KOPT-K1 (cell line): ENCODE results near the gene LDLRAD4.
"Not testable (repeated sequence)": the region's sequence is repeated elsewhere in the genome, so short reads cannot be mapped to it uniquely, and the experiment has no call there.

Source experiments
- H3K27ac ChIP-seq: fragments of 200-600 bp; sonication (generic); 2 replicates; pipeline ENCODE4 v1.5.1; 2016; ENCODE audit warnings: antibody characterized with exemption, mild to moderate bottlenecking, low read depth, low read length; ENCODE audit not compliant: poor library complexity, severe bottlenecking
- H3K36me3 ChIP-seq: fragments of 200-600 bp; sonication (generic); 2 replicates; pipeline ENCODE4 v1.5.1; 2017; ENCODE audit warnings: antibody characterized with exemption, mild to moderate bottlenecking, low read length, moderate library complexity; ENCODE audit not compliant: insufficient read depth
- H3K9me3 ChIP-seq: fragments of 200-600 bp; sonication (generic); 2 replicates; pipeline ENCODE4 v1.5.1; 2017; ENCODE audit warnings: antibody characterized with exemption, low read length, mild to moderate bottlenecking; ENCODE audit not compliant: insufficient read depth, poor library complexity, severe bottlenecking

LDLRAD4 gene

DNA sequence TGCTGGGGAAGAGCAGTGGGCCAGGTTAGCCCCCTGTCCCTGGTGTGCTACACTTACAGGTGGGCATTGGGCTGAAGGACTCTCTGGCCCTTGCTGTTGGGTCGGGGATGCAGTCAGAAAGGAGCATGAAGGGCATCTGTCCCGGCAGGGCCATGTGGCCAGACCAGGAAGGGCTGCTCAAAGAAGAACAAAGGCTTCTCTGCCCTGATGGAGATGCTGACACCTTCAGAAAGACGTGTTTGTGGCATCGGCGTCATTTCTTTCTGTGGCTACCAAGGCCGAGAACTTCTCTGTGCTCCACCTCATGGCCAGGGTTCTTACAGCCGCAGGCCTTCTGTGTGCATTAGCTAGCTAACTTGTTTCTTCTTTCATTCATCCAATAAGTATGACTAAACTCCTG is 268.7 kb downstream of the LDLRAD4 start:
- Histone ChIP-seq H3K27ac (no peak overlapping the region), H3K36me3 (peaks cover 86% of the 10 kb centered on the region), H3K9me3 (no peaks in the 10 kb centered on the region)

DNA sequence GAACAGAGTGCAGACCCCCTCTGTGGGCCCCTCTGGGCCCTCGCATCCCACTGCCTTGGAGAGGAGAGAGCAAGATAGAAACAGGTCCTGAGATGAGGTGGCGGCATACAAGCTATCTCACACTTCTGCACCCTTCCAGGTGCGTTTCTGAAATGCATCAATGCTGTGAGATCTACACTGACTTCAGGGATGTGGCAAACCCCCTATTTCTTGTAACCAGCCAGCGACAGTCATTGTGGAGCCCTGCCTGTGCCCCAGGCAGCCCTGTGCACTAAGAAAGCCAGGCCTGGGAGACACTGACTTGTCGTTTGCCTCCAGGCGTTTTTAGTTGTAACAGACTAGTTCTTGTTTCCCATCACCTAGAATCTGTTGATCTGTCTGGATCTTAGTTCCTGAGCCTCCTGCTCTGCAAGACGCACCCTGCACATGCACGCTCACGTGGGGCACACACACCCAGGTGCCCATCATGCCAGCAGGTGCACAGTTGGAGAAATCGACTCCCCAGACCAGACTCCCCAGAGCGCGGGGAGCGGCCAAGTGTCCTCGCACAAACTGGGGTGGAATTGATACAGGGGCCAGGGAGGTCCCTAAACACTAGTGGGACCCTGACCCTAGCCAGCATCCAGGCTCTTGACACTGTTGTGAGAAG is 269.8 kb downstream of the LDLRAD4 start:
- no peaks in the 10 kb centered on the region for H3K9me3 ChIP-seq
- no peak overlapping the region for H3K27ac ChIP-seq
- H3K36me3 ChIP-seq: peaks cover 97% of the 10 kb centered on the region

DNA sequence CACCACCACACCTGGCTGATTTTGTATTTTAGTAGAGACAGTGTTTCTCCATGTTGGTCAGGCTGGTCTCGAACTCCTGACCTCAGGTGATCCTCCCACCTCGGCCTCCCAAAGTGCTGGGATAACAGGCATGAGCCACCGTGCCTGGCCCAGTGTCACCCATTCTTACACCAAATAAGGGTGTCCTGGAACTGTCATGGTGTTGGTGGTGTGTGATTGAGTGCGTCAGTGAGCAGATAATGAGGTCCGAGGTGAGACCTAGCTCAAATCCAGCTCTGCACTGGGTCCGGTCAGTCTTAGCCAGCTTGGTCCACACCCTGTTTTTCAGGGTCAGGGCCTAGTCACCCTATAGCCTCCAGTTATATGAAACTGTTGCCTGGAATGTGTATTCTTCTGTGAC is 270.7 kb downstream of the LDLRAD4 start:
- not testable (repeated sequence) for H3K27ac ChIP-seq, H3K9me3 ChIP-seq
- peaks cover 100% of the 10 kb centered on the region for H3K36me3 ChIP-seq

DNA sequence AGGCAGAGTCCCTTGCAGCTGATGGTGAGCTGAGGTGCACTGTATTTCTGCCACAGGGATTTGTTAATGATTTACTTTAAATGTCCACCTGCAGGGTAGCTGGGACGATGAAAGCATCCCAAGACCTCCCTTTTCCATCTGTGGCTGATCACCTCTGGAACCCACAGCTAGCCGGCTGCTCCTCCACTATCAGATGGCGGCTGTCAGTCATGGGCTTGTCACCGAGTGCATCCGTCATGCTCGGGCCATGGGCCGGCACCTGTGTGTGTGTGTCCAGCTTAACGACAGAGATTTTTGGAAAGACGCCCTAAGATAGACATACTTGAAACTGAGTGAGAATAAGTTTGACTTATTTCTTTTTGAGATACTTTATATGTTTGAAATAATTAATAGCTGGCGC is 272.6 kb downstream of the LDLRAD4 start:
- peaks cover 99% of the 10 kb centered on the region for H3K36me3 ChIP-seq
- no peak overlapping the region for H3K27ac ChIP-seq
- H3K9me3 ChIP-seq: no peaks in the 10 kb centered on the region

DNA sequence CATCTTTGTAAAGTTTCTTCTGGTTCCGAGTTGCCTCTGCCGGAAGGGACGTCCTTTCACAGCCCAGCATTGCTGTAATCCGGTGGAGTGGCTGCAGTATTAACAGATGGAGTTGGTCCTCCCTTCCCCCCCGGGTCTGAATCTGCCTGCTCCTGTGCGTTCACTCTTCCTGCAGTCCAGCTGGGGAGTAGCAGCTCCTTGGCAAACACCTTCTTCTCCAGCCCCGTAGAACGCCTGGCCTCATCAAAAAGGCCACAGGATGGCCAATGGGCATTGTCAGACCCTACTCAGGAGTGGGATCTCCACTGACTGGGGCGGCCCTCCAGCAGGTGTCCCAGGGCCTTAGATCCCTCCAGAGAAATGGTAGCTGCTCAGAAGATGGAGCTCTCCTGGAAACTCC is 273.8 kb downstream of the LDLRAD4 start:
- Histone ChIP-seq H3K36me3 (peaks cover 99% of the 10 kb centered on the region), H3K27ac (no peak overlapping the region), H3K9me3 (no peaks in the 10 kb centered on the region)

DNA sequence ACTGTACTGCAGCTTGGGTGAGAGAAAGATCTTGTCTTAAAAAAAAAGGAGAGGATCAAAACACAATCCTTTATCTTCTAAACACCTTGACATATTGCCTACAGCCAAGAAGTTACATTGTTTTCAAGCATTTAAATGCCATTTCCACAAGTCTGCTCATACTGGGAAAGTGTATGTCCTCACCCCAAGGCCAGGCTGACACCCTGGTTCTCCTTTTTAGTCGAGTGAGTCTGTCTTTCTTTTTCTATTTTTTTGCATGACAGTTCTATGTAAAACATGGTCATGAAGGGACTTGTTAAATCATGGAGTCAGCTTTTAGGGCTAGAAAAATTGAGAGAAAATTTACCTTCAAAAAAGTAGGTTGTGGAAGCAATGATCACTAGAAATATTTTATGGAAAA is 274.5 kb downstream of the LDLRAD4 start:
- Histone ChIP-seq H3K36me3 (peaks cover 99% of the 10 kb centered on the region), H3K27ac (no peak overlapping the region), H3K9me3 (no peaks in the 10 kb centered on the region)

DNA sequence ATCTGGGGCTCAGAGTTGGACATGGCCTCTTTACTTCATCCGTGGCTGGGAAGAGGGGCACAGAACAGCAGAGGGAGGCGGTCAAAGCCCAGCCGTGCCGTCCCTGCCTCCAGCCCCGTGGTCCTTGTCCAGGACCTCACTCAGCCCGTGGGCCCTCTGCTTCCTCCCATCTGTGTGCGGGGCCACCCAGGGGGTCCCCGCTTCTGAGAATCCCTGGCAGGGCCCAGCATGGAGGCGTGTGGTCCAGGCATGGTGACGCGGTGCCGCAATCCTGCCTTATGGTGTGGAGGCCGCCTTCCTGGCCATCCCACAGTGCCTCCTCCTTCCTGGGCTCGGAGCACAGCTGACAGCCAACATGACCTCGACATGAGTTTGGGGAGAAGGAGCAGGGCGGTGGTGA is 275.2 kb downstream of the LDLRAD4 start:
- peaks cover 6% of the 10 kb centered on the region for H3K9me3 ChIP-seq
- peaks cover 99% of the 10 kb centered on the region for H3K36me3 ChIP-seq
- H3K27ac ChIP-seq: no peak overlapping the region

DNA sequence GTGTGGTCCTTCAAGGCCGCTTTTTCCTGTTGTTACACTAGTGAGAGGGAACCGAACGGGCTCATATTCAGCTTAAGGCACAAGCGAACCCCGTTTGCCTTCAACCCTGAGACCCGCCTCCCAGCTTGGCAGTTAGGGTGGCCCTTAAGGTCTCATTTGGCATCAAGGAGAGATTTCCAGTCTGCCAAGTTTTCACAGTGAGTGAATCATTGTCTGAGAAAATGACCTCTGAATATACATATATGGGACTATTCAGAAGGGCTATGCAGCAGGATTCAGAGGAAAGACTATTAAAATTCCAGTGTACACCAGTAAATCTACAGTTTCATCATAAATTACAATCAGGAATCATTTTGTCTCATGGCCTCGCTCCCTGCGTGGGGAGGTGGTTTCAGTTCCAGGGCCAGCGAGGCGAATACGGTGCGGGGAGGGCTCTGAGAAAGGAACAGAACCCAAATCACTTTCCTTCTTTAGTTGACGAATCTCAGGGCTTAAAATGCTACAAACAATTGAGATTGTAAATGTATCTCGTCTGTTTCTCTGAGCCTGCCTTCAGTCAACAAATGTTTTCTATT is 276.4 kb downstream of the LDLRAD4 start:
- Histone ChIP-seq H3K9me3 (peaks cover 8% of the 10 kb centered on the region), H3K36me3 (peaks cover 99% of the 10 kb centered on the region), H3K27ac (no peak overlapping the region)

DNA sequence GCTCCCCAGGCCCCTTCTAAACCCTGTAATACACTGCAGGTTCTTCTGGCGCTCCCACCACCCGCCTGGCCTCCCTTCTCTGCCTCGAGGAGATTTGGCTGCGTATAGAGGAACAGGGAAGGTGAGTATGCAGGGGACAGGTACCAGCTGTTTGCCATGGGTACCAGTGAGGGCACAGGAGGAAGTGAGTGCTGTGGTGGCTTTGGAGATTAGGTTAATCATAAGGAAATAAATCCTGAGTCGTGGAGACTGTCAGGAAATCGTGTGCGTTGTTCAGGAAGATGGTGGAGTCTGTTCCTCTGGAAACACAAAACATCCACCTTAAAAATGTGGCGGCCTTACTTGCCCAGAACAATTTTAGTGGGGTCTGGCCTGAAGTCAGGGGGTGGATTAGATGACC is 277.4 kb downstream of the LDLRAD4 start:
- Histone ChIP-seq H3K36me3 (peaks cover 99% of the 10 kb centered on the region), H3K9me3 (peaks cover 8% of the 10 kb centered on the region), H3K27ac (no peak overlapping the region)

DNA sequence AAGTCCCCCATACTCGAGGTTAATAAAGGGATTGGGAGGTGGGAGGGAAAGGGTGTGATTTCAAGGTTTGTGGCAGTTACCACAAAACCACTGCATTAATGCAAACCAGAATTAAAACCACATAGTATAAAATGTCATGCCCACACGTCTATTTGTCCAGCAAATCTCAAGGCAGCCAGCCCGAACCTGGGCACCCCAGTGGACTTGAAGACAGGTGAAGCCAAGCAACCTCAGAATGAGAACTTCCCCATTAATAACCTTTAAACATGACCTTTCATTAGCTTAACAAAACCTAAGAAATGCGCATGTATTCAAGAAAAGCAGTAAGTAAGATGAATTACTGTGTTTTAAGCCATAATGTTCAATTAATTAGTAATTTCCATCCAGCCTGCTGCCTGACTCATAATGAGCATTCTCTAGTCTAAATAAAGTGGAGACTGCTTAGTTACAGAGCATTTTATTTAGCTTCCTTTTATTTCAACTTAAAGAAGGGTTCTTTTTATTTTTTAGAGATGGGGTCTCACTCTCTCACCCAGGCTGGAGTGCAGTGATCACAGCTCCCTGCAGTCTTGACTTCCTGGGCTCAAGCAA is 278.2 kb downstream of the LDLRAD4 start:
- H3K27ac ChIP-seq: no peak overlapping the region
- peaks cover 8% of the 10 kb centered on the region for H3K9me3 ChIP-seq
- H3K36me3 ChIP-seq: peaks cover 99% of the 10 kb centered on the region

DNA sequence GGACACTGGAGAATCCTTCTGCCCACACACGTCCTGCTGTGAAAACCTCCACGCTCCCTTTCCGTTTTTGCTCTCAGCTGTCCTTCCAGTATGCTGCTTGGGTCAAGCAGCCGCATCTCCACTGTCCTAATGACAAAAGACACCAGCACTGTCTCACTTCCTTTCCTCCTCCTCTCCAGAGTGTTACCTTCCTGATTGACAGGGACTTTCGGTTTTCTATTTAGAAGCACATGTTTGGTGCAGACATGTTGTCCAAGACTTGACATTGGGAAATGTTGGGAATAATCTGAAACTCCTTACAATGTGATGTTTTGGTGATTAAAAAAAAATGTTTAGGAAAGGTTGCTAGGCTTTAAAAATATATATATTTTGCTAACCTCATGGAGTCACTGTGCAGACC is 281.2 kb downstream of the LDLRAD4 start:
- Histone ChIP-seq H3K9me3 (peaks cover 8% of the 10 kb centered on the region), H3K36me3 (peaks cover 98% of the 10 kb centered on the region), H3K27ac (no peak overlapping the region)

DNA sequence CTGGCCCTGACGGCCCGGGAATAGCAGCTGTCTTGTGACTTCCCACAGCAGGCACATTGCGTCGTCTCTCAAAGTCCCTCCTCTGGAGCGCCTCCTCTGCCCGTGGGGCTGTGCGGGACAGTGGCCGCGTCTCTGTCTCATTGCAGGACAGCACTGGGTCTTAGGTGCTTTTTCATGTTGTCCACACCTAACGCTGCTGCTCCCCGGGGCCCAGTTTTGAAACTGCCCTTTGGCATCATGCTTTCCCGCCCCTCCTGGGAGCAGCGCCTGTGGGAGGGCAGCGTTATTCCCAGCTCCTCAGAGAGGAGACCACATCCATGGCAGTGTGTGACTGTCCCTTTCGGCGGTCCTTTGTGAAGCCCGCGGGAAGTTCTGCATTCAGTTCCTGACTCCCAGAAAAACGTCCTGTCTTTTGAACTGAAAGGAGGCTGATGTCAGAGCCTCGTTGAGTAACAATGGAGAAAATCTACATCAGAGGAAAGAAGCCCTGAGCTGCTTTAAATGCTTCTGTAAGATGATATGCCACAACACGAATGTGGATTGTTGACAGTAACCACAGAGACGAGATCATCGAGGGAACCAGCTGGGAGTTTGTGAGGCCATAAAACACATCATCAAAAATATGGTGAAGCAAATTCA is 281.8 kb downstream of the LDLRAD4 start:
- H3K27ac ChIP-seq: no peak overlapping the region
- H3K9me3 ChIP-seq: peaks cover 8% of the 10 kb centered on the region
- peaks cover 98% of the 10 kb centered on the region for H3K36me3 ChIP-seq

DNA sequence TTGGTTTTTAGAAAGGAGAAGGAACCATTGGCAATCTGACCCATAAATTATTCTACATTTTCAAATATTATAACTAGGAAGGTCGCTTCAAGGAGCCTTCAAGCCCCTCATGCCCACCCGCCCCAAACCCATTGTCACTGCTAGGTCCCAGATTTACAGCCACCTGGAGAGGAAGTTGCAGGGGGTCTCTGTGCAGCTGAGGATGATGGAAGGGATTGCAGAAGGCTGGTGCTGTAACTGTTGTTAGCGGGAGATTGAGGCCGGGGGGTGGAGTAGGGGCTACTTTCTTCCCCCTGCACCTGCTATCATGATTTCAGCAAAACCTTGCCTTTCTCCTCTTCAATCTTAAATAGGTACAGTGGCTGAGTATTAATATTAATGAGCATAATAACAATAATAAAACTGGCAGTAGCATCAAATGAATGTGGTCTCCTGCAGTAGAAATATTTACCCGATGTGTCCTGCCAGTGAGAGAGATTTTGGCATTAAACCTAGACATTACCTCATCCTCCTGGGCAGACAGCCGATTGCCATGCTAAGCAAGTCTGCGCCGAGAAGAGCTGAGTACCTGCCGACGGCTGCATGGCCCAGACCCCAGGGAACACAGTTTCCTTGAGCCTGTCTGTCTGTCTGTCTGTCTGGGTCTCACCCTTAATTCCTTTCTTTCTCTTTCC is 282.4 kb downstream of the LDLRAD4 start:
- H3K27ac ChIP-seq: no peak overlapping the region
- H3K9me3 ChIP-seq: peaks cover 8% of the 10 kb centered on the region
- peaks cover 94% of the 10 kb centered on the region for H3K36me3 ChIP-seq

DNA sequence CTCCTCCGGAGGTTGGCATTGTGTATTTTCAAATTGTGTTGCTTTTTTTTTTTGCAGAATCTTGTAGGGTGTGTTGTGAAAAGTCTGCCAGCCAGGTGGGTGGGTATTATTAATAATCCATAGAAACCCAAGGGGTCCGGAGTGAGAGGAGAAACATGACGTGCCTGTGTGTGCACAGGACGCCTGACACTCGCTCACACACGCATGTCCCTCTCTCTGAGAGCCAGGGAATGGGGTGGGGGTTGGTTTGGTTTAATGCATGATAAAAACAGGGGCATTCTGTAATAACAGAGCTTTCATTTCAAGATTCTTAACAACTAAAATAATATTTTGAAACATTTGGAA is 283.0 kb downstream of the LDLRAD4 start:
- no peak overlapping the region for H3K27ac ChIP-seq
- H3K36me3 ChIP-seq: peaks cover 92% of the 10 kb centered on the region
- peaks cover 8% of the 10 kb centered on the region for H3K9me3 ChIP-seq

DNA sequence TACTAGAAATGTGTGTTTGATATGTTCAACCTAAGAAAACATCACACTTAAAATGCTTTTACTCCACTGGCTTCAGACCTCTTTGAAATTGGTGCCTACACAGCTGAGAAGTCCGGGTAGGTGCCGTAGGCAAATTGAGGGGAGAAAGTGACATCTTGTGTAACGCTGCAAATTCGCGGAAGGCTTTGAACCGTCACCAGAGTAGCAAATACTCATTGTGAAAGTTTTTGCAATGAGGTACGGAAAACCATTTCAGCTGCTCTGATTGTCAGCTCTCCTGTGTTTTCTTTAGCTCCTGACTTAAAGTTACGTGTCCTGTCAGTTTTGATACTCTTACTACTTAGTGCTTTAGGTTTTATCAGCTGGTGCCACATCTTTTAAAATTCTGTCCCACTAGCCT is 283.3 kb downstream of the LDLRAD4 start:
- no peak overlapping the region for H3K27ac ChIP-seq
- peaks cover 8% of the 10 kb centered on the region for H3K9me3 ChIP-seq
- H3K36me3 ChIP-seq: peaks cover 91% of the 10 kb centered on the region
